Activated gamma-delta T cell (primary cell): Measurements from ENCODE around the gene TREML4.

ENCODE experiments used
- DNase-seq: peaks from one replicate; lab custom pipeline; 2025; lab: John Stamatoyannopoulos, UW

The TREML4 gene

GRCh38 chr6:41255110-41255509 is 27.0 kb downstream of the TREML4 start:
- DNase-seq: no peak

GRCh38 chr6:41255638-41256246 is 27.6 kb downstream of the TREML4 start:
- no peak for DNase-seq

GRCh38 chr6:41256383-41256782 is 28.2 kb downstream of the TREML4 start:
- no peak for DNase-seq

DNA sequence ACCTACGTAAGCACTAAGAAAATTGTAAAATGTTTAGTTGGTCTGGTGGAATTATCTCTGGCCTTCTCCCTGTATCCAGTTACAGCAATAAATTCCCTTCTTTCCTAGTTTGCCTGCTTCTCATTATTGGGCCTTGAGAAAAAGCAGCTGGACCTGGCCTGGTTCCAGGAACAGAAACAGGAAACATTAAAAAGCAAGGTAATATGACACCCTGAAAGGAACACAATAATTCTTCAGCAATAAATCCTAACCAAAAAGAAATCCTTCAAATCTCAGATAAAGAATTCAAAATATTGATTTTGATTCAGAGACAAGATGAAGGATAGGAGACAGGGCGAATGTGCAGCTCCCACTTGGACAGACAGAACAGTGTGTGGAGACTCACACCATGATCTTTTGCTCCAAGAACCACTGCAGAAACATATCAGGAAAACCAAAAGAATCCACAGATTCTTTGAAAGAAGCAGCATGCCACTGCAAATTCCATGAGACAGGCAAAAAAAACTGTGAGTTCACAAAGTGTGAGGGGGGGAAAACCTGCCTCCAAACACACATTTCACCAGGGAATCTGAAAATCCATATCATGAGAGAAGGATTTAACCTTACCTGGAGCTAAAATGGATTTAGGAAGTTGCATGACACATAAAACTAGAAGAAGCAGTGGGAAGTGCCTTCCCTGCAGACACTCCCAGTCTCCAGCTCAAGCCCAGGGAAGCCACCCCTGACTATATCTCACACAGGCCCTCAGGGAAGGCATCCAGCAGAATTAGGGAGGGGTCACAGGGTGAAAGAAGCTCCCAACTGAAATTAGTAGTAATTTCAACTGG is 29.4 kb downstream of the TREML4 start:
- no peak for DNase-seq

- no peak for DNase-seq
Measured at GRCh38 chr6:41258196-41258493, 30.0 kb downstream of the TREML4 start.

DNA sequence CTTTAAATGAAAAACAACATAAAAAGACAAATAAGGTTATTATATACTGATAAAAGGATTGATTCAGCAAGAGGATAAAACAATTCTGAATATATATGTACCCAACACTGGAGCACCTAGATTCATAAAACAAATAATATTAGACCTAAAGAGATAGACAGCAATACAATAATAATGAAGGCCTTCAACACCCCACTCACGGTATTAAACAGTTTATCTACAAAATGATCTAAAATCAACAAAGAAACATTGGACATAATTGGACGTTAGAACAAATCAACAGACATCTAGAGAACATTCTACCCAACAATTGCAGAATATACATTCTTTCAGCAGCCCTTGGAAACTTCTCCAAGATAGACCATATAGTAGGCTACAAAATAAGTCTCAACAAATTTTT is 34.3 kb downstream of the TREML4 start:
- no peak for DNase-seq

DNA sequence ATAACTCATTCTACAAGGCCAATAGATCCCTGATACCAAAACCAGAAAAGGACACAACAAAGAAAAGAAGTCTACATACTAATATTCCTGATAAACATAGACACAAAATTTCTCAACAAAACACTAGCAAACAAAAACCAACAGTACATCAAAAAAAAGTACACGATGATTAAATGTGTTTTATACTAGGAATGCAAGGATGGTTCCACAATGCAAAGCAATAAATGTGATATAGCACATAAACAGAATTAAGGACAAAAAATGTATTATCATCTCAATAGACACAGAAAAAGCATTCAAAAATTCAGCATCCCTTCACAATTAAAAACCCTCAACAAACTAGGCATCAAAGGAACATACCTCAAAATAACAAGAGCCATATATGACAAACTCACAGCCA is 35.1 kb downstream of the TREML4 start:
- no peak for DNase-seq

- DNase-seq: no peak
Measured at GRCh38 chr6:41266541-41266940, 38.4 kb downstream of the TREML4 start.

GRCh38 chr6:41268478-41268877 is 40.3 kb downstream of the TREML4 start:
- no peak for DNase-seq

GRCh38 chr6:41269166-41269565 is 41.0 kb downstream of the TREML4 start:
- DNase-seq: no peak

DNA sequence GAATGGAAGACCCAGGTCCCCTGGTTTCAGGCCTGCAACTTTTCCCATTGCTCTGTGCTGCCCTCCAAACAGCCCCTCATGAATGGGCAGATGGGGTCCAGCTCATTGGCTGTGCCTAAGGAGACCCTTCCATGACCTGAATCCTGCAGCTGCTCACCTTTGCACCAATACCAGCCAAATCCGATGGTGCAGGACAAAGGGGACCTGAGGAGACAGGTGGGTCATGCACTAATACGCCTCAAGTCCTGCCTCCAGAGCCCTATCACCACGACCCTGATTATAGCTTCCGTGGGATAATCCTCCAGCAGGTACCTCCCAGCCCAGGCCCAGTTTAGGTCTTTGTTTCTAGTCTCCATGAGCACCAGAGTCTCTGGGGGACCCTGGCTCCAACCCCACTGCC is 41.6 kb downstream of the TREML4 start:
- DNase-seq: no peak

DNA sequence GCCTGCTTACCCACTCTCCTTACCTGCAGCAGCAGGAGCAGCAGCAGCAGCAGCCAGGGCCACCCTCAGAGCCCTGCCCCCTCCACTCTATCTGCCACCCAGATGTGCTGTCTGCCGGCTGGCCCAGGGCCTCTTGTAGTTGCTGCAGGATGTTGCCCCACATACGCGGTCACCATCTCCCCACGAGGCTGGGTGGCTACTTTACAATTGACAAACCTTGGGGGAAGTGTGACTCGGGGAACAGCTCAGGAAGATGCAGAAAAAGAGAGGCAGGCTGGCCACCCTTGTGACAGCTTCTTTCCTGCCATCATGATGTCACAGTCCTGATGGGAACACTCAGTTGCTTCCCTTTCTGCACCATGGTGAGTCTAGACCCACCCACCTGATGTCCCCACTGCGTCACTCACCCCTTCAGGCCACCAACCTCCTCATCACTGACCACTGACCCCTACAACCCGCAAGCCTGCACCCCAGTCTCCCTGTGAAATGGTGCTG is 43.8 kb downstream of the TREML4 start:
- DNase-seq: no peak

- DNase-seq: no peak
Measured at GRCh38 chr6:41272591-41273240, 44.6 kb downstream of the TREML4 start.

- no peak for DNase-seq
Measured at GRCh38 chr6:41273714-41274113, 45.6 kb downstream of the TREML4 start.

GRCh38 chr6:41274256-41274655 is 46.1 kb downstream of the TREML4 start:
- DNase-seq: no peak

DNA sequence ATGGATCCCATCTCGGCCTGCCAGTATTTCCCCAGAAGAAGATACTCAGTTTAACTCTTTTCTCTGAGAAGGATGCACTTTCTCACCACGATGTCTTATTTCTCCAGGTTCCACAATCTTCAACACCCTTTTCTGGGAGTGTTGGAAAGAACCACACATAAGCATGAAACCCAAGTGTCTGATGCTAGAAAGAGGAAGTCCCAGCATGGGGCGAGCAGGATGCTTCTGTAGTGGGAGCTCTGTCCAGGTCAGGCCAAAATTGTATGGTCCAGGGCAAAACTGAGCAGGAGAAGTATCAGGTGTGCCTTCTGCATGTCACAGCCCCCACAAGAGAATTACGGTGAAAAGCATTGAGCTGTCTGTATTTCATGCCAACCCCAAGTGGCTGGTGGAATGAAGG is 47.3 kb downstream of the TREML4 start:
- DNase-seq: no peak

DNA sequence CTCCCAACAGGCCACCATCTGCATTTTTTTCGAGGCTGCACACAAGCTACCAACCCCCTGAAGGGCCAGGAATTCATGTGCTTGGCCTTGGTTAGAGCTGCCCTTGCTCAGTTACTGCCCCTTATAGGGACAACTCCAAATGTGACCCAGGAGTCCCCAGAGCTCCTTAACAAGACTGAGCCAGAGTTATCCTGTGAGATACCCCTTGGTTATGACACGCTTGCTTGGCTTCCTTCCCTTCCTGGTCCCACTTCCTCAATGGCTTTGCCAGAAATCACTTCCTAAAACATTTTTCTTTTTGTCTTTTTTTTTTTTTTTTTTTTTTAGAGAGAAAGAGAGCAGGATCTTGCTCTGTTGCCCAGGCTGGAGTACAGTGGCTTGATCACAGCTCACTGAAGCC is 49.5 kb downstream of the TREML4 start:
- no peak for DNase-seq

GRCh38 chr6:41278699-41279405 is 50.7 kb downstream of the TREML4 start:
- DNase-seq: no peak

- no peak for DNase-seq
Measured at GRCh38 chr6:41280381-41281057, 52.4 kb downstream of the TREML4 start.

DNA sequence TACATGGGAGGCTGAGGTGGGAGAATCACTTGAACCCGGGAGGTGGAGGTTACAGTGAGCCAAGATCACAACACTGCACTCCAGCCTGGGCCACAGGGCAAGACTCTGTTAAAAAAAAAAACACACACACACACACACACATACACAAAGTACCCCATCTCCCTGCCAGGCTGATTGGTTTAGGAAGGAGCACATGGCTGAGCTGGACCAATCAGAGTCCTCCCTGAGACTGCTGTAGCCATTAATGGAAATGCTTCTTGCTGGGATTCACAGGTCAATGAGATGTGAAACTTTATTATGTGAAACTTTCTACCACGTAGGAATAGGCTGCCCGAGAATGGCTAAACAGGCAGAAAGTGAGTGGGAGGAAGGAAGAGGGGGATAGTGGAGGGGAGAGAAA is 55.5 kb downstream of the TREML4 start:
- DNase-seq: no peak

DNA sequence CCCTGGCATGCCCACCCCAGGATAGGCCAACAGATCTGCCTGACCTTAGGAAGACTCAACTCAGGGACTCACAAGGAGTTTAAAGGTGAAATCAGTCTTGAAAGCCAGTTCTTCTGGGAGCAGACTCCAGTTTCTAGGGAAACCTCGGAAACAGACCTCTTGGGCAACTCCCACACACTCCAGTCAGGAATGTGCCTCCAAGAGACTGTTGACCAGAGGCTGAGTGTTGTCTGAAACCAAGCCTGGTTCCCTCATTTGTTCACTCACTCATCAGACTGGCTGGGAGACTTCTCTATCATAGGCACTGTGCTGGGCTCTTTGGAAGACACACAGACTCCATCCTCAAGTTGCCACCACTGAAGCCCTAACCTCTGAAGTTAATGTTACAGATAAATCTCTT is 56.6 kb downstream of the TREML4 start:
- no peak for DNase-seq
